Mucosa of stomach (tissue), 1 donor: ENCODE data around the gene PGBD4.
"Not testable (repeated sequence)": the region's sequence is repeated elsewhere in the genome, so short reads cannot be mapped to it uniquely, and the experiment has no call there.

Experiments used
- H3K27me3 ChIP-seq: one replicate; pipeline ENCODE4 v1.7.0; 2013; ENCODE audit warnings: mild to moderate bottlenecking, low read length; ENCODE audit not compliant: control insufficient read depth, insufficient read depth
- H3K36me3 ChIP-seq: one replicate; pipeline ENCODE4 v1.7.0; 2013; ENCODE audit warnings: low read length; ENCODE audit not compliant: control insufficient read depth, insufficient read depth
- H3K4me1 ChIP-seq: one replicate; pipeline ENCODE4 v1.7.0; 2013; ENCODE audit warnings: mild to moderate bottlenecking, low read length; ENCODE audit not compliant: control insufficient read depth, insufficient read depth
- H3K4me3 ChIP-seq: one replicate; pipeline ENCODE4 v1.7.0; 2013; ENCODE audit warnings: low read length
- H3K9ac ChIP-seq: one replicate; pipeline ENCODE4 v1.7.0; 2013; ENCODE audit warnings: mild to moderate bottlenecking, low read length, moderate library complexity
- H3K9me3 ChIP-seq: one replicate; pipeline ENCODE4 v1.7.0; 2013; ENCODE audit warnings: mild to moderate bottlenecking, low read length, moderate library complexity; ENCODE audit not compliant: control insufficient read depth
- donor health status: Pancreatic carcinoma.

Gene PGBD4

GRCh38 chr15:34119291-34119690, 17.4 kb downstream of the PGBD4 start:
- H3K27me3 ChIP-seq, result no peaks in the 10 kb centered on the region
- H3K4me1 ChIP-seq, result no peaks in the 10 kb centered on the region
- H3K4me3 ChIP-seq, result no peak overlapping the region
- no peaks in the 10 kb centered on the region for H3K36me3 ChIP-seq
- no peak overlapping the region for H3K9ac ChIP-seq
- H3K9me3 ChIP-seq, result no peaks in the 10 kb centered on the region

- H3K4me1 ChIP-seq, H3K9me3 ChIP-seq, H3K4me3 ChIP-seq, H3K9ac ChIP-seq, H3K36me3 ChIP-seq, H3K27me3 ChIP-seq: not testable (repeated sequence)
Measured at GRCh38 chr15:34120420-34120819, 18.5 kb downstream of the PGBD4 start.

GRCh38 chr15:34121786-34122185, 19.9 kb downstream of the PGBD4 start:
- H3K9ac ChIP-seq, H3K4me3 ChIP-seq, H3K36me3 ChIP-seq, H3K27me3 ChIP-seq, H3K9me3 ChIP-seq, H3K4me1 ChIP-seq: not testable (repeated sequence)

- Histone ChIP-seq H3K27me3 (no peaks in the 10 kb centered on the region), H3K4me1 (no peaks in the 10 kb centered on the region), H3K36me3 (no peaks in the 10 kb centered on the region), H3K4me3 (no peak overlapping the region), H3K9ac (no peak overlapping the region), H3K9me3 (no peaks in the 10 kb centered on the region)
Measured at GRCh38 chr15:34122771-34123183, 20.9 kb downstream of the PGBD4 start.

GRCh38 chr15:34124651-34125050, 22.8 kb downstream of the PGBD4 start:
- Histone ChIP-seq H3K4me3 (no peak overlapping the region), H3K27me3 (no peaks in the 10 kb centered on the region), H3K9me3 (no peaks in the 10 kb centered on the region), H3K4me1 (no peaks in the 10 kb centered on the region), H3K9ac (no peak overlapping the region), H3K36me3 (no peaks in the 10 kb centered on the region)

- Histone ChIP-seq H3K9me3 (no peaks in the 10 kb centered on the region), H3K4me1 (no peaks in the 10 kb centered on the region), H3K27me3 (no peaks in the 10 kb centered on the region)
Measured at GRCh38 chr15:34125945-34126344, 24.1 kb downstream of the PGBD4 start.

GRCh38 chr15:34126522-34126921, 24.6 kb downstream of the PGBD4 start:
- Histone ChIP-seq H3K9me3 (no peaks in the 10 kb centered on the region), H3K9ac (no peak overlapping the region), H3K36me3 (no peaks in the 10 kb centered on the region), H3K4me3 (no peak overlapping the region), H3K4me1 (no peaks in the 10 kb centered on the region), H3K27me3 (no peaks in the 10 kb centered on the region)

More at GRCh38 chr15:34125945-34126344, 24.1 kb downstream of the PGBD4 start:
- no peak overlapping the region for H3K4me3 ChIP-seq
- no peak overlapping the region for H3K9ac ChIP-seq
- no peaks in the 10 kb centered on the region for H3K36me3 ChIP-seq

- no peak overlapping the region for H3K4me3 ChIP-seq
- no peaks in the 10 kb centered on the region for H3K9me3 ChIP-seq
- no peak overlapping the region for H3K9ac ChIP-seq
- no peaks in the 10 kb centered on the region for H3K27me3 ChIP-seq
- H3K36me3 ChIP-seq, result no peaks in the 10 kb centered on the region
- no peaks in the 10 kb centered on the region for H3K4me1 ChIP-seq
Measured at GRCh38 chr15:34128898-34129297, 27.0 kb downstream of the PGBD4 start.

GRCh38 chr15:34132881-34133280, 31.0 kb downstream of the PGBD4 start:
- no peak overlapping the region for H3K4me3 ChIP-seq
- H3K36me3 ChIP-seq, result no peaks in the 10 kb centered on the region
- H3K27me3 ChIP-seq, result no peaks in the 10 kb centered on the region
- no peaks in the 10 kb centered on the region for H3K9me3 ChIP-seq
- no peak overlapping the region for H3K9ac ChIP-seq
- H3K4me1 ChIP-seq, result no peaks in the 10 kb centered on the region

- no peaks in the 10 kb centered on the region for H3K9me3 ChIP-seq
- H3K36me3 ChIP-seq, result no peaks in the 10 kb centered on the region
- H3K4me1 ChIP-seq, result no peaks in the 10 kb centered on the region
- no peaks in the 10 kb centered on the region for H3K27me3 ChIP-seq
- no peak overlapping the region for H3K4me3 ChIP-seq
- no peak overlapping the region for H3K9ac ChIP-seq
Measured at GRCh38 chr15:34133511-34133910, 31.6 kb downstream of the PGBD4 start.

GRCh38 chr15:34147371-34148140, 45.7 kb downstream of the PGBD4 start:
- H3K9me3 ChIP-seq, result no peaks in the 10 kb centered on the region
- no peaks in the 10 kb centered on the region for H3K4me1 ChIP-seq
- no peak overlapping the region for H3K4me3 ChIP-seq
- H3K27me3 ChIP-seq, result no peaks in the 10 kb centered on the region
- no peaks in the 10 kb centered on the region for H3K36me3 ChIP-seq
- no peak overlapping the region for H3K9ac ChIP-seq

GRCh38 chr15:34154725-34155204, 52.9 kb downstream of the PGBD4 start:
- Histone ChIP-seq H3K4me3 (no peak overlapping the region), H3K4me1 (no peaks in the 10 kb centered on the region)

GRCh38 chr15:34155859-34156258, 54.0 kb downstream of the PGBD4 start:
- Histone ChIP-seq H3K36me3 (peaks cover 2% of the 10 kb centered on the region), H3K4me1 (no peaks in the 10 kb centered on the region), H3K9me3 (no peaks in the 10 kb centered on the region), H3K27me3 (no peaks in the 10 kb centered on the region), H3K4me3 (no peak overlapping the region), H3K9ac (no peak overlapping the region)

More at GRCh38 chr15:34154725-34155204, 52.9 kb downstream of the PGBD4 start:
- Histone ChIP-seq H3K9ac (no peak overlapping the region), H3K27me3 (no peaks in the 10 kb centered on the region), H3K36me3 (no peaks in the 10 kb centered on the region), H3K9me3 (no peaks in the 10 kb centered on the region)
